Measurements from ENCODE around the gene METTL25. TPM values are rescaled to one million over a fixed set of nuclear protein-coding genes. Genes with fewer than 3 reads are reported as not detected.

METTL25 gene
- total and polyA plus RNA-seq, 2 donors from 2014 or later = 10.8 to 19.3 TPM

- Histone ChIP-seq H3K27ac (ENCODE audit: low read depth in 2 of 2, low read length in 2 of 2) (no peak overlapping the region), H3K36me3 (ENCODE audit: control insufficient read depth in 2 of 3, insufficient read depth in 3 of 3, low read length in 3 of 3) (no peaks in the 10 kb centered on the region), H3K4me3 (ENCODE audit: low read length in 3 of 3) (no peak overlapping the region), H3K27me3 (ENCODE audit: control insufficient read depth, insufficient read depth, low read length) (no peaks in the 10 kb centered on the region), H3K9me3 (ENCODE audit: control insufficient read depth in 2 of 3, insufficient read depth in 1 of 3, low read length in 3 of 3) (no peaks in the 10 kb centered on the region), H3K4me1 (ENCODE audit: control insufficient read depth in 2 of 3, insufficient read depth in 2 of 3, low read depth in 1 of 3, low read length in 3 of 3) (no peaks in the 10 kb centered on the region), H3K9ac (ENCODE audit: low read length in 3 of 3) (no peak overlapping the region)
- FAIRE-seq (no peak), DNase-seq (no peak)
- TF ChIP-seq, protein P1, sequence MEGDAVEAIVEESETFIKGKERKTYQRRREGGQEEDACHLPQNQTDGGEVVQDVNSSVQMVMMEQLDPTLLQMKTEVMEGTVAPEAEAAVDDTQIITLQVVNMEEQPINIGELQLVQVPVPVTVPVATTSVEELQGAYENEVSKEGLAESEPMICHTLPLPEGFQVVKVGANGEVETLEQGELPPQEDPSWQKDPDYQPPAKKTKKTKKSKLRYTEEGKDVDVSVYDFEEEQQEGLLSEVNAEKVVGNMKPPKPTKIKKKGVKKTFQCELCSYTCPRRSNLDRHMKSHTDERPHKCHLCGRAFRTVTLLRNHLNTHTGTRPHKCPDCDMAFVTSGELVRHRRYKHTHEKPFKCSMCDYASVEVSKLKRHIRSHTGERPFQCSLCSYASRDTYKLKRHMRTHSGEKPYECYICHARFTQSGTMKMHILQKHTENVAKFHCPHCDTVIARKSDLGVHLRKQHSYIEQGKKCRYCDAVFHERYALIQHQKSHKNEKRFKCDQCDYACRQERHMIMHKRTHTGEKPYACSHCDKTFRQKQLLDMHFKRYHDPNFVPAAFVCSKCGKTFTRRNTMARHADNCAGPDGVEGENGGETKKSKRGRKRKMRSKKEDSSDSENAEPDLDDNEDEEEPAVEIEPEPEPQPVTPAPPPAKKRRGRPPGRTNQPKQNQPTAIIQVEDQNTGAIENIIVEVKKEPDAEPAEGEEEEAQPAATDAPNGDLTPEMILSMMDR (IDR thresholded peaks at IDR 0.05; ENCODE audit: borderline replicate concordance, extremely low read depth, insufficient read depth) = no peak
- intact Hi-C loops (cut with DNase I) = no loop called here
Measured at GRCh38 chr12:82319276-82319675, 39.1 kb upstream of the METTL25 start.

DNA sequence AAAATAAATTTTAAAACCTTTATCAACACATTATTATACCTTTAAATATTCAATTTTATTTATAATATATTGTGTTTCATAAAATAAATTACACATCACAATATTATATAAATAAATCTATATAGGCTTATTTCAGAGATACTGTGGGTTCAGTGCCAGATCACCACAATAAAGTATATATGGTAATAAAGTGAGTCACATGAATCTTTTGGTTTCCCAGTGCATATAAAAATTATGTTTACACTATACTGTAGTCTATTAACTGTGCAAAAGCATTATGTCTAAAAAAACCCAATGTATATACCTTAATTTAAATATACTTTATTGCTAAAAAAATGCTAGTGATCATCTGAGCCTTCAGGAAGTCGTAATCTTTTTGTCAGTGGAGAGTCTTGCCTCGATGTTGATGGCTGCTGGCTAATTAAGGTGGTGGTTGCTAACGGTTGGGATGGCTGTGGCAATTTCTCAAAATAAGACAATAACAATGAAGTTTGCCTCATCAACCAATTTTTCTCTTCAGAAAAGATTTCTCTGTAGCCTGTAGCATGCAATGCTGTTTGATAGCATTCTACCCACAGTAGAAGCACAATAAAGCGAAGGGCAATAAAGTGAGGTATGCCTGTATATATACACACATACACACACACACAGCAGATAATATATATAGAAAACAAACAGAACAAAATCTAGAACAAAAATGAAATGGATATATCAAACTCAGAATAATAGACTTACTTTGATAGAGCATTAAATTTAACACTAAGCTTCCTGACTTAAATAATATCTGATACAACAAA, 32.6 kb upstream of the METTL25 start:
- intact Hi-C loops (cut with DNase I) = no loop called here
- TF ChIP-seq, protein P1 (IDR thresholded peaks at IDR 0.05; ENCODE audit: borderline replicate concordance, extremely low read depth, insufficient read depth) = no peak
- H3K27me3 ChIP-seq (ENCODE audit: control insufficient read depth, insufficient read depth, low read length) = no peaks in the 10 kb centered on the region
- no peak overlapping the region for H3K27ac ChIP-seq (ENCODE audit: low read depth in 2 of 2, low read length in 2 of 2)
- FAIRE-seq (no peak), DNase-seq (no peak)
- H3K9me3 ChIP-seq (ENCODE audit: control insufficient read depth in 2 of 3, insufficient read depth in 1 of 3, low read length in 3 of 3) = no peaks in the 10 kb centered on the region
- H3K36me3 ChIP-seq (ENCODE audit: control insufficient read depth in 2 of 3, insufficient read depth in 3 of 3, low read length in 3 of 3) = no peaks in the 10 kb centered on the region
- H3K4me1 ChIP-seq (ENCODE audit: control insufficient read depth in 2 of 3, insufficient read depth in 2 of 3, low read depth in 1 of 3, low read length in 3 of 3) = no peaks in the 10 kb centered on the region
- no peak overlapping the region for H3K9ac ChIP-seq (ENCODE audit: low read length in 3 of 3)
- no peak overlapping the region for H3K4me3 ChIP-seq (ENCODE audit: low read length in 3 of 3)

- TF ChIP-seq, protein P1 (IDR thresholded peaks at IDR 0.05; ENCODE audit: borderline replicate concordance, extremely low read depth, insufficient read depth) = peak; percentile 25
- H3K9me3 ChIP-seq (ENCODE audit: control insufficient read depth in 2 of 3, insufficient read depth in 1 of 3, low read length in 3 of 3) = no peaks in the 10 kb centered on the region
- peak in 2 of 5 donors; percentile 40 to 50 for DNase-seq
- intact Hi-C loops (cut with DNase I) = no loop called here
- no peak overlapping the region for H3K27ac ChIP-seq (ENCODE audit: low read depth in 2 of 2, low read length in 2 of 2)
- FAIRE-seq = peak; percentile 94
- H3K4me3 ChIP-seq (ENCODE audit: low read length in 3 of 3) = no peak overlapping the region
- no peaks in the 10 kb centered on the region for H3K27me3 ChIP-seq (ENCODE audit: control insufficient read depth, insufficient read depth, low read length)
- H3K9ac ChIP-seq (ENCODE audit: low read length in 3 of 3) = no peak overlapping the region
- H3K36me3 ChIP-seq (ENCODE audit: control insufficient read depth in 2 of 3, insufficient read depth in 3 of 3, low read length in 3 of 3) = no peaks in the 10 kb centered on the region
- no peaks in the 10 kb centered on the region for H3K4me1 ChIP-seq (ENCODE audit: control insufficient read depth in 2 of 3, insufficient read depth in 2 of 3, low read depth in 1 of 3, low read length in 3 of 3)
Measured at GRCh38 chr12:82326905-82327503, 31.3 kb upstream of the METTL25 start.

Measured in kidney (tissue), 14 donors.